HepG2 (cell line): Measurements from ENCODE around the gene ASAP2. TPM values are rescaled to one million over a fixed set of nuclear protein-coding genes. Genes with fewer than 3 reads are reported as not detected.

Experiments used
- ATAD3A ChIP-seq: sonication (generic); formaldehyde crosslinking; IDR thresholded peaks from 2 replicates; pipeline ENCODE4 v1.4.0; 2020; ENCODE audit warnings: missing genetic modification reagents
- DNMT1 ChIP-seq: sonication (generic); formaldehyde crosslinking; IDR thresholded peaks from 2 replicates; pipeline ENCODE4 v1.5.1; 2020; ENCODE audit warnings: mild to moderate bottlenecking, missing genetic modification reagents
- EEA1 ChIP-seq: sonication (generic); formaldehyde crosslinking; IDR thresholded peaks from 2 replicates; pipeline ENCODE4 v1.5.1; 2020; ENCODE audit warnings: mild to moderate bottlenecking, missing genetic modification reagents, borderline replicate concordance
- GABPB1 ChIP-seq: IDR thresholded peaks from 2 replicates; pipeline ENCODE4 v1.6.1; 2016; ENCODE audit warnings: mild to moderate bottlenecking, missing genetic modification reagents, moderate library complexity, missing compliant biosample characterization
- NR2C2 ChIP-seq: sonication (generic); formaldehyde crosslinking; IDR thresholded peaks from 2 replicates; pipeline ENCODE4 v1.4.0; 2020; ENCODE audit warnings: missing genetic modification reagents, mild to moderate bottlenecking, moderate library complexity, borderline replicate concordance
- ONECUT2 ChIP-seq: sonication (generic); formaldehyde crosslinking; IDR thresholded peaks from 2 replicates; pipeline ENCODE4 v1.4.0; 2020; ENCODE audit warnings: missing genetic modification reagents
- RBFOX2 ChIP-seq: fragments of 200-400 bp; formaldehyde crosslinking; IDR thresholded peaks from 2 replicates; pipeline ENCODE4 v1.6.1; 2017; ENCODE audit warnings: low read depth, mild to moderate bottlenecking, low read length
- SOX13 ChIP-seq, 3 experiments: fragments of 450-650 bp in 1 of 3; sonication (generic) in 1 of 3; formaldehyde crosslinking in 1 of 3; IDR thresholded peaks in 2 of 3; conservative IDR thresholded peaks in 1 of 3; 2 replicates each; pipeline versions ENCODE4 v1.5.0 to v1.6.1; 2016 to 2020; ENCODE audit warnings: antibody characterized with exemption in 1 of 3, mild to moderate bottlenecking in 1 of 3, missing compliant biosample characterization in 1 of 3, missing genetic modification reagents in 1 of 3, moderate library complexity in 1 of 3
- STAG1 ChIP-seq: sonication (generic); formaldehyde crosslinking; IDR thresholded peaks from 2 replicates; pipeline ENCODE4 v1.4.0; 2020; ENCODE audit warnings: missing genetic modification reagents
- U2AF1 ChIP-seq: fragments of 200-400 bp; formaldehyde crosslinking; optimal IDR thresholded peaks from 2 replicates; pipeline ENCODE3; 2017; ENCODE audit warnings: mild to moderate bottlenecking, low read depth, low read length
- ZC3H13 ChIP-seq: sonication (generic); formaldehyde crosslinking; IDR thresholded peaks from 2 replicates; pipeline ENCODE4 v1.8.1; 2023; ENCODE audit warnings: mild to moderate bottlenecking, missing genetic modification reagents, moderate library complexity
- ZNF205 ChIP-seq: IDR thresholded peaks from 2 replicates; pipeline ENCODE4 v1.6.1; 2018; ENCODE audit warnings: missing biosample characterization, missing genetic modification reagents
- ZNF343 ChIP-seq: sonication (generic); formaldehyde crosslinking; IDR thresholded peaks from 2 replicates; pipeline ENCODE4 v1.4.0; 2020; ENCODE audit warnings: mild to moderate bottlenecking, missing genetic modification reagents
- ZNF367 ChIP-seq: sonication (generic); formaldehyde crosslinking; IDR thresholded peaks from 2 replicates; pipeline ENCODE4 v1.4.0; 2020; ENCODE audit warnings: missing genetic modification reagents, borderline replicate concordance
- ZNF44 ChIP-seq: sonication (generic); formaldehyde crosslinking; IDR thresholded peaks from 2 replicates; pipeline ENCODE4 v1.5.1; 2020; ENCODE audit warnings: mild to moderate bottlenecking, missing genetic modification reagents
- ZNF441 ChIP-seq: sonication (generic); formaldehyde crosslinking; IDR thresholded peaks from 2 replicates; pipeline ENCODE4 v1.7.0; 2021; ENCODE audit warnings: missing genetic modification reagents, borderline replicate concordance
- polyA plus RNA-seq, 8 experiments: library from polyadenylated mRNA; depleted of rRNA in 3 of 8; stranded (reverse) in 7 of 8; unstranded in 1 of 8; fragments of >200 nt; fragmentation: Illumina TruSeq in 4 of 8; extraction: Trizol in 4 of 8; gene quantifications; 2 replicates each; pipeline versions ENCODE4 v1.2.1 to v1.2.3, GENCODE V29; 2011 to 2016; ENCODE audit warnings: low read depth in 4 of 8, missing spikeins in 1 of 8, mixed read lengths in 1 of 8; ENCODE audit not compliant: insufficient read depth in 1 of 8
- total RNA-seq, 5 experiments: library from RNA; depleted of rRNA; stranded (reverse); fragments of >200 nt; fragmentation: Illumina TruSeq; extraction: Trizol; gene quantifications; 2 replicates each; pipeline ENCODE4 v1.2.3, GENCODE V29; 2016; ENCODE audit warnings: low read depth in 1 of 5
- TF ChIP-seq, protein P1 (sequence below): sonication (generic); formaldehyde crosslinking; IDR thresholded peaks from 2 replicates; pipeline ENCODE4 v1.4.0; 2020; ENCODE audit warnings: mild to moderate bottlenecking, missing genetic modification reagents, borderline replicate concordance
- TF ChIP-seq, protein P2 (sequence below): sonication (generic); formaldehyde crosslinking; IDR thresholded peaks from 2 replicates; pipeline ENCODE4 v1.4.0; 2020; ENCODE audit warnings: missing genetic modification reagents
- TF ChIP-seq, protein P3 (sequence below): sonication (generic); formaldehyde crosslinking; IDR thresholded peaks from 2 replicates; pipeline ENCODE4 v1.8.1; 2023; ENCODE audit warnings: mild to moderate bottlenecking, moderate library complexity, missing genetic modification reagents
- TF ChIP-seq, protein P4 (sequence below): sonication (generic); formaldehyde crosslinking; IDR thresholded peaks from 2 replicates; pipeline ENCODE4 v1.9.0; 2022; ENCODE audit warnings: missing genetic modification reagents, mild to moderate bottlenecking, borderline replicate concordance
- TF ChIP-seq, protein P5 (sequence below): sonication (generic); formaldehyde crosslinking; IDR thresholded peaks from 2 replicates; pipeline ENCODE4 v1.8.1; 2022; ENCODE audit warnings: mild to moderate bottlenecking, missing genetic modification reagents

Gene ASAP2
- total and polyA plus RNA-seq, 2 of the 13 experiments (the other 11 are each of a cell fraction or from before 2014, with no cell fraction given): 7.3 to 22.3 TPM

DNA sequence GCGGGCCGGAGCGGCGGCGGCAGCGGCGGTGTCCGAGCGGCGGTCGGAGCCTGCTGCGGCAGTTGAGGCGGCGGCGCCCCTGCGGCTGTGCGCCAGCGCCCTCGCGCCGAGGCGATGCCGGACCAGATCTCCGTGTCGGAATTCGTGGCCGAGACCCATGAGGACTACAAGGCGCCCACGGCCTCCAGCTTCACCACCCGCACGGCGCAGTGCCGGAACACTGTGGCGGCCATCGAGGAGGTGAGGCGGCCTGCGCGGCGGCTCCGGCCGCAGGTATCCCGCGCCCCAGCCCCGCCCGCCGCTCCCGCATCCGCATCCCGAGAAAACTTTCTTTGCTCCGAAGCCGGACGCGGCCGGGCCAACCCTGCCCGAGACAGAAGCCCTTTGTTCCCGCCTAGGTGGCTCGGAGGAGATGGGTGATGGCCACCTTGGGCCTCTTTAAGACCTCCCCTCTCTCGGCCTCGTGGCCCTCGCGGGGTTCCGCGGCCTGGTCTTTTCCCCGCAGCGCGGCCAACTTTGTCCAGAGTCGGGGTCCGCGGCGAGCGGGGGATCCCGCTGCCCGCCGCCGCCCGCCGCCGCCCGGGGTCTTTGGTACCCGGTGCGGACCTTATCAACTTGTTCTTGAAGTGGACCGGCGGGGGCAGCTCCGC lies 504 bp downstream of the ASAP2 start (continued):
- TF ChIP-seq, protein P1, sequence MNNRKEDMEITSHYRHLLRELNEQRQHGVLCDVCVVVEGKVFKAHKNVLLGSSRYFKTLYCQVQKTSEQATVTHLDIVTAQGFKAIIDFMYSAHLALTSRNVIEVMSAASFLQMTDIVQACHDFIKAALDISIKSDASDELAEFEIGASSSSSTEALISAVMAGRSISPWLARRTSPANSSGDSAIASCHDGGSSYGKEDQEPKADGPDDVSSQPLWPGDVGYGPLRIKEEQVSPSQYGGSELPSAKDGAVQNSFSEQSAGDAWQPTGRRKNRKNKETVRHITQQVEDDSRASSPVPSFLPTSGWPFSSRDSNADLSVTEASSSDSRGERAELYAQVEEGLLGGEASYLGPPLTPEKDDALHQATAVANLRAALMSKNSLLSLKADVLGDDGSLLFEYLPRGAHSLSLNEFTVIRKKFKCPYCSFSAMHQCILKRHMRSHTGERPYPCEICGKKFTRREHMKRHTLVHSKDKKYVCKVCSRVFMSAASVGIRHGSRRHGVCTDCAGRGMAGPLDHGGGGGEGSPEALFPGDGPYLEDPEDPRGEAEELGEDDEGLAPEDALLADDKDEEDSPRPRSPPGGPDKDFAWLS (CRISPR knock-in tag): no peak
- TF ChIP-seq, protein P2, sequence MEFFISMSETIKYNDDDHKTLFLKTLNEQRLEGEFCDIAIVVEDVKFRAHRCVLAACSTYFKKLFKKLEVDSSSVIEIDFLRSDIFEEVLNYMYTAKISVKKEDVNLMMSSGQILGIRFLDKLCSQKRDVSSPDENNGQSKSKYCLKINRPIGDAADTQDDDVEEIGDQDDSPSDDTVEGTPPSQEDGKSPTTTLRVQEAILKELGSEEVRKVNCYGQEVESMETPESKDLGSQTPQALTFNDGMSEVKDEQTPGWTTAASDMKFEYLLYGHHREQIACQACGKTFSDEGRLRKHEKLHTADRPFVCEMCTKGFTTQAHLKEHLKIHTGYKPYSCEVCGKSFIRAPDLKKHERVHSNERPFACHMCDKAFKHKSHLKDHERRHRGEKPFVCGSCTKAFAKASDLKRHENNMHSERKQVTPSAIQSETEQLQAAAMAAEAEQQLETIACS (CRISPR knock-in tag): peak; percentile 30; the same call in 1 of the 2 replicates
- TF ChIP-seq ATAD3A (no peak), ZNF205 (CRISPR knock-in tag) (peak; percentile 20; the same call in 1 of the 2 replicates), ZNF367 (CRISPR knock-in tag) (no peak), ZNF44 (CRISPR knock-in tag) (no peak), GABPB1 (CRISPR knock-in tag) (peak; percentile 32; the same call in 1 of the 2 replicates), ZC3H13 (CRISPR knock-in tag) (peak; percentile 39; the same call in 1 of the 2 replicates), ZNF441 (no peak), SOX13 (IDR thresholded peaks at IDR 0.05) (no peak), SOX13 (CRISPR knock-in tag; conservative IDR thresholded peaks at IDR 0.05 in 1 of 2, IDR thresholded peaks at IDR 0.05 in 1 of 2) (no peak), EEA1 (CRISPR knock-in tag) (0 out of 2 replicates have a peak, but pooled peaks have one; percentile 21), U2AF1 (no peak), NR2C2 (0 out of 2 replicates have a peak, but pooled peaks have one; percentile 19), RBFOX2 (peak; percentile 61), ZNF343 (CRISPR knock-in tag) (no peak), DNMT1 (0 out of 2 replicates have a peak, but pooled peaks have one; percentile 21), ONECUT2 (no peak), STAG1 (CRISPR knock-in tag) (no peak)
- TF ChIP-seq, protein P3, sequence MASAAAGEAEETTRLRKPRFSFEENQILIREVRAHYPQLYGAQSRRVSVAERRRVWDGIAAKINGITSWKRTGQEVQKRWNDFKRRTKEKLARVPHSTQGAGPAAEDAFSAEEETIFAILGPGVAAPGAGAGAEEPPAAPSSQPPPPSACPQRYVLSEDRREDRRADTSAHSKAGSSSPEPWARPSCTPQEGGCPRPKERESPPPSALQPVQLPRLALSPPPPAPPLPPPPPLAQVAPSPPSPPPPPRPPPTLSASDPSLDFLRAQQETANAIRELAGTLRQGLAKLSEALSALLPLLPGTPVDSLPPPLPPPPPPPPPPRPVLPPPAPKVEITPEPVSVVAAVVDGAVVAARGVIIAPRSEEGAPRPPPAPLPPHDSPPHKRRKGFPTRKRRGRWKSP: 0 out of 2 replicates have a peak, but pooled peaks have one; percentile 32
- TF ChIP-seq, protein P4, sequence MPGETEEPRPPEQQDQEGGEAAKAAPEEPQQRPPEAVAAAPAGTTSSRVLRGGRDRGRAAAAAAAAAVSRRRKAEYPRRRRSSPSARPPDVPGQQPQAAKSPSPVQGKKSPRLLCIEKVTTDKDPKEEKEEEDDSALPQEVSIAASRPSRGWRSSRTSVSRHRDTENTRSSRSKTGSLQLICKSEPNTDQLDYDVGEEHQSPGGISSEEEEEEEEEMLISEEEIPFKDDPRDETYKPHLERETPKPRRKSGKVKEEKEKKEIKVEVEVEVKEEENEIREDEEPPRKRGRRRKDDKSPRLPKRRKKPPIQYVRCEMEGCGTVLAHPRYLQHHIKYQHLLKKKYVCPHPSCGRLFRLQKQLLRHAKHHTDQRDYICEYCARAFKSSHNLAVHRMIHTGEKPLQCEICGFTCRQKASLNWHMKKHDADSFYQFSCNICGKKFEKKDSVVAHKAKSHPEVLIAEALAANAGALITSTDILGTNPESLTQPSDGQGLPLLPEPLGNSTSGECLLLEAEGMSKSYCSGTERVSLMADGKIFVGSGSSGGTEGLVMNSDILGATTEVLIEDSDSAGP: peak; percentile 71
- TF ChIP-seq, protein P5, sequence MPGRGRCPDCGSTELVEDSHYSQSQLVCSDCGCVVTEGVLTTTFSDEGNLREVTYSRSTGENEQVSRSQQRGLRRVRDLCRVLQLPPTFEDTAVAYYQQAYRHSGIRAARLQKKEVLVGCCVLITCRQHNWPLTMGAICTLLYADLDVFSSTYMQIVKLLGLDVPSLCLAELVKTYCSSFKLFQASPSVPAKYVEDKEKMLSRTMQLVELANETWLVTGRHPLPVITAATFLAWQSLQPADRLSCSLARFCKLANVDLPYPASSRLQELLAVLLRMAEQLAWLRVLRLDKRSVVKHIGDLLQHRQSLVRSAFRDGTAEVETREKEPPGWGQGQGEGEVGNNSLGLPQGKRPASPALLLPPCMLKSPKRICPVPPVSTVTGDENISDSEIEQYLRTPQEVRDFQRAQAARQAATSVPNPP (CRISPR knock-in tag): 0 out of 2 replicates have a peak, but pooled peaks have one; percentile 36
